ENCODE measurements around the gene BCAR1.
"Not testable (repeated sequence)": the region's sequence is repeated elsewhere in the genome, so short reads cannot be mapped to it uniquely, and the experiment has no call there.

The BCAR1 gene

GRCh38 chr16:75225092-75225491, 26.3 kb downstream of the BCAR1 start:
- H3K4me1 ChIP-seq (ENCODE audit: insufficient read depth, insufficient read length): peaks cover 13% of the 10 kb centered on the region
- H3K9ac ChIP-seq (ENCODE audit: insufficient read length, low read depth): no peak overlapping the region
- H3K27me3 ChIP-seq (ENCODE audit: insufficient read depth, insufficient read length): no peaks in the 10 kb centered on the region
- H3K36me3 ChIP-seq (ENCODE audit: insufficient read depth, insufficient read length, low read length): peaks cover 33% of the 10 kb centered on the region
- DNase-seq (ENCODE audit: low read depth, low spot score): no peak
- TF ChIP-seq YY1 (IDR thresholded peaks at IDR 0.05; ENCODE audit: insufficient read depth, insufficient read length) (no peak), ZNF274 (IDR thresholded peaks at IDR 0.05; ENCODE audit: low read depth, low read length) (no peak), SUZ12 (IDR thresholded peaks at IDR 0.05; ENCODE audit: extremely low read depth, insufficient read depth, insufficient read length) (no peak)
- no peaks in the 10 kb centered on the region for H3K9me3 ChIP-seq (ENCODE audit: insufficient read depth, low read length)
- no peak overlapping the region for H3K4me3 ChIP-seq (ENCODE audit: insufficient read length, low read depth)

DNA sequence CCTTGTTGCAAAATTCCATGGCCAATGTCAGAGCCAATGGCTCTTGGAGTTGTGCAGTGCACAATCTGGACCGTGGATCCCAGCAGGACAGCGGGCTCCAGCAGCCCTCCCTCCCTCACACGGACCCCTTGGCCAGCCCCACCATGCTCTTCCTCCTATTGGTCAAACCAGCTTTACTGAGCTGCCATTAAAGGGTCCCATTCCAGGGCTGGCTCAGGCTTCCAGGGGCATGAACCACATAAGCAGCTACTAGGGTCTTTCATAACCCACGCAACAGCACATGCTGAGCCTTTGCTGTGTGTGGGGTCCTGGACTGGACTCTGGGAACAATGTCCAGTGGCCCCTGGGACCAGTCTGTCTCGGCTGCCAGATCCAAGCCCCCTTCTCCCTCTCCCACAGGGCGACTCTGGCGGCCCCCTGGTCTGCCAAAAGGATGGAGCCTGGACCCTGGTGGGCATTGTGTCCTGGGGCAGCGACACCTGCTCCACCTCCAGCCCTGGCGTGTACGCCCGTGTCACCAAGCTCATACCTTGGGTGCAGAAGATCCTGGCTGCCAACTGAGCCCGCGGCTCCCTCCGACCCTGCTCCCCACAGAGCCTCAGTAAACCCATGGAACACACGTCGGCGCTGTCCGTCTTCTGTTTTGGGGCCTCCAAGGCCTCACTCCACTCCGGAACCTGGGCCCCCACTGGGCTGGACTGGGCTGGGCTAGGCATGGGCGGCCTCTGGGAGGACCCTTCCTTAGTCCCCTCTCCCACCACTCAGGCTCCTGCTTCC, 26.9 kb downstream of the BCAR1 start:
- no peak for DNase-seq (ENCODE audit: low read depth, low spot score)
- TF ChIP-seq YY1 (IDR thresholded peaks at IDR 0.05; ENCODE audit: insufficient read depth, insufficient read length) (no peak), SUZ12 (IDR thresholded peaks at IDR 0.05; ENCODE audit: extremely low read depth, insufficient read depth, insufficient read length) (no peak), ZNF274 (IDR thresholded peaks at IDR 0.05; ENCODE audit: low read depth, low read length) (no peak)
- H3K4me3 ChIP-seq (ENCODE audit: insufficient read length, low read depth): no peak overlapping the region
- H3K4me1 ChIP-seq (ENCODE audit: insufficient read depth, insufficient read length): peaks cover 12% of the 10 kb centered on the region
- no peaks in the 10 kb centered on the region for H3K9me3 ChIP-seq (ENCODE audit: insufficient read depth, low read length)
- no peaks in the 10 kb centered on the region for H3K27me3 ChIP-seq (ENCODE audit: insufficient read depth, insufficient read length)
- no peak overlapping the region for H3K9ac ChIP-seq (ENCODE audit: insufficient read length, low read depth)
- peaks cover 27% of the 10 kb centered on the region for H3K36me3 ChIP-seq (ENCODE audit: insufficient read depth, insufficient read length, low read length)

DNA sequence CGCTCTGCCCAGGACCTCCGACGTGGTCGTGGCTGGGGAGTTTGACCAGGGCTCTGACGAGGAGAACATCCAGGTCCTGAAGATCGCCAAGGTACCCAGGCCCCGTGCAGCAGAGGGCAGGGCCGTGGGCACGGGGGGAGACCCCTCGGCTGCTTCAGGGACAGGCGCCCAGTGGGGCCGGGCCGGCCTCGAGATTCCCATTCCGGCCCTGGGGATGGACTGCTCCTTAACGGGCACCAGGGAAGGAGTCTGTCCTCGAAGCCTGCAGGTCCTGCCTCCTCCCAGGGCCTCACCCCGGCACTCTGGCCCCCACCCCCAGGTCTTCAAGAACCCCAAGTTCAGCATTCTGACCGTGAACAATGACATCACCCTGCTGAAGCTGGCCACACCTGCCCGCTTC, 28.3 kb downstream of the BCAR1 start:
- H3K9ac ChIP-seq (ENCODE audit: insufficient read length, low read depth); DNase-seq (ENCODE audit: low read depth, low spot score); H3K27me3 ChIP-seq (ENCODE audit: insufficient read depth, insufficient read length); H3K9me3 ChIP-seq (ENCODE audit: insufficient read depth, low read length); H3K4me3 ChIP-seq (ENCODE audit: insufficient read length, low read depth): not testable (repeated sequence)
- H3K4me1 ChIP-seq (ENCODE audit: insufficient read depth, insufficient read length): peaks cover 12% of the 10 kb centered on the region
- peaks cover 13% of the 10 kb centered on the region for H3K36me3 ChIP-seq (ENCODE audit: insufficient read depth, insufficient read length, low read length)

GRCh38 chr16:75222271-75222783, 29.1 kb downstream of the BCAR1 start:
- TF ChIP-seq ZNF274 (IDR thresholded peaks at IDR 0.05; ENCODE audit: low read depth, low read length): no peak
- TF ChIP-seq YY1 (IDR thresholded peaks at IDR 0.05; ENCODE audit: insufficient read depth, insufficient read length): no peak
- TF ChIP-seq SUZ12 (IDR thresholded peaks at IDR 0.05; ENCODE audit: extremely low read depth, insufficient read depth, insufficient read length): no peak
- Histone ChIP-seq H3K4me3 (ENCODE audit: insufficient read length, low read depth) (no peak overlapping the region), H3K4me1 (ENCODE audit: insufficient read depth, insufficient read length) (peaks cover 12% of the 10 kb centered on the region), H3K9me3 (ENCODE audit: insufficient read depth, low read length) (no peaks in the 10 kb centered on the region), H3K27me3 (ENCODE audit: insufficient read depth, insufficient read length) (no peaks in the 10 kb centered on the region), H3K36me3 (ENCODE audit: insufficient read depth, insufficient read length, low read length) (peaks cover 5% of the 10 kb centered on the region), H3K9ac (ENCODE audit: insufficient read length, low read depth) (no peak overlapping the region)
- DNase-seq (ENCODE audit: low read depth, low spot score): no peak

GRCh38 chr16:75219838-75220237, 31.6 kb downstream of the BCAR1 start:
- no peak for DNase-seq (ENCODE audit: low read depth, low spot score)
- Histone ChIP-seq H3K27me3 (ENCODE audit: insufficient read depth, insufficient read length) (no peaks in the 10 kb centered on the region), H3K36me3 (ENCODE audit: insufficient read depth, insufficient read length, low read length) (no peaks in the 10 kb centered on the region), H3K9ac (ENCODE audit: insufficient read length, low read depth) (no peak overlapping the region), H3K4me1 (ENCODE audit: insufficient read depth, insufficient read length) (peaks cover 2% of the 10 kb centered on the region), H3K9me3 (ENCODE audit: insufficient read depth, low read length) (no peaks in the 10 kb centered on the region), H3K4me3 (ENCODE audit: insufficient read length, low read depth) (no peak overlapping the region)
- TF ChIP-seq YY1 (IDR thresholded peaks at IDR 0.05; ENCODE audit: insufficient read depth, insufficient read length) (no peak), ZNF274 (IDR thresholded peaks at IDR 0.05; ENCODE audit: low read depth, low read length) (no peak), SUZ12 (IDR thresholded peaks at IDR 0.05; ENCODE audit: extremely low read depth, insufficient read depth, insufficient read length) (no peak)

GRCh38 chr16:75219088-75219487, 32.3 kb downstream of the BCAR1 start:
- Histone ChIP-seq H3K36me3 (ENCODE audit: insufficient read depth, insufficient read length, low read length) (no peaks in the 10 kb centered on the region), H3K9me3 (ENCODE audit: insufficient read depth, low read length) (no peaks in the 10 kb centered on the region), H3K4me1 (ENCODE audit: insufficient read depth, insufficient read length) (no peaks in the 10 kb centered on the region), H3K27me3 (ENCODE audit: insufficient read depth, insufficient read length) (no peaks in the 10 kb centered on the region), H3K4me3 (ENCODE audit: insufficient read length, low read depth) (no peak overlapping the region), H3K9ac (ENCODE audit: insufficient read length, low read depth) (no peak overlapping the region)
- TF ChIP-seq YY1 (IDR thresholded peaks at IDR 0.05; ENCODE audit: insufficient read depth, insufficient read length) (no peak), ZNF274 (IDR thresholded peaks at IDR 0.05; ENCODE audit: low read depth, low read length) (no peak), SUZ12 (IDR thresholded peaks at IDR 0.05; ENCODE audit: extremely low read depth, insufficient read depth, insufficient read length) (no peak)
- DNase-seq (ENCODE audit: low read depth, low spot score): no peak

DNA sequence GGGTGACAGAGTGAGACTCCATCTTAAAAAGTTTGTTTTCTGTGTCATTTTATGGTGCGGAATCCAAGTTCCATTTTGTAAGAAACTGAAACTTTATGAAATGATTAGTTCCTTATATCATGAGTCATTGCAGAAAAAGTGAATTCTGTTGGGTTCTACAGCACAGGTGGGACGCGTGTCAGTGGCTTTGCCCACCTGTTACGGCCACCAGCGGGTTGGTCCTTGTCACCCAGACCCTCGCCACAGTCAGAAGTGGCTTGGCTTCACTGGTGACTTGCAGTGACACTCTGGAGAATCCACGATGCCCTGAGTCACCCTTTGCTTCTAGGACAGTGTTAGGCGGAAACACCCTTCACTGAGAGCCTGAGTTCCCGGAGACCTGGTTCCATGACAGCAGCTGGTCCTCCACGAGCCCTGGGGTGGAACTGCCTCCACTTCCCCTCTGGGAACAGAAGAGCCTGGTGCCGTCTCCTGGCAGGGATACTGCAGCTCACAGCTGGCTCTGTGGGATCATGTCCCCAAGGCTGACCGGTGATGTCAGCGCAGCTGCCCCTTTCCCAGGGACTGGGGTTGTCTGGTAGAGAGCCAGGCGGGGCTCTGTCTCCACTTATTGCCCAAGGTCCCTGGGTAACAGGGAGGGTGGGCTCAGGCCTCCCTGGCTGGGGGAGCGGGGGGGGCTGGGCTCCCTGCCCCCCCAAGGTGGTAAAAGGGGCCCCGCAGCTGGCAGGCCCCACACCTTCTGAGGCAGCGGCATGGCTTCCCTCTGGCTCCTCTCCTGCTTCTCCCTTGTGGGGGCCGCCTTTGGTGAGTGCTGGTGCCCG, 33.0 kb downstream of the BCAR1 start, which contains the start of gene CTRB1:
TSS of gene CTRB1 (plus strand) at position 733 of the 821 bp plus-strand sequence. CDS start at position 753, 20 bp downstream.
- TF ChIP-seq ZNF274 (IDR thresholded peaks at IDR 0.05; ENCODE audit: low read depth, low read length): no peak
- no peak for TF ChIP-seq YY1 (IDR thresholded peaks at IDR 0.05; ENCODE audit: insufficient read depth, insufficient read length)
- TF ChIP-seq SUZ12 (IDR thresholded peaks at IDR 0.05; ENCODE audit: extremely low read depth, insufficient read depth, insufficient read length): no peak
- H3K9ac ChIP-seq (ENCODE audit: insufficient read length, low read depth): no peak within 1 kb of the TSS
- no peaks in the 10 kb centered on the region for H3K36me3 ChIP-seq (ENCODE audit: insufficient read depth, insufficient read length, low read length)
- no peak for DNase-seq (ENCODE audit: low read depth, low spot score)
- no peaks in the 10 kb centered on the region for H3K4me1 ChIP-seq (ENCODE audit: insufficient read depth, insufficient read length)
- no peaks in the 10 kb centered on the region for H3K9me3 ChIP-seq (ENCODE audit: insufficient read depth, low read length)
- H3K4me3 ChIP-seq (ENCODE audit: insufficient read length, low read depth): no peak within 1 kb of the TSS
- H3K27me3 ChIP-seq (ENCODE audit: insufficient read depth, insufficient read length): no peaks in the 10 kb centered on the region

Data from NT2/D1 (cell line).